ENCODE results near the gene CEP162.

- TF ChIP-seq, protein P1, sequence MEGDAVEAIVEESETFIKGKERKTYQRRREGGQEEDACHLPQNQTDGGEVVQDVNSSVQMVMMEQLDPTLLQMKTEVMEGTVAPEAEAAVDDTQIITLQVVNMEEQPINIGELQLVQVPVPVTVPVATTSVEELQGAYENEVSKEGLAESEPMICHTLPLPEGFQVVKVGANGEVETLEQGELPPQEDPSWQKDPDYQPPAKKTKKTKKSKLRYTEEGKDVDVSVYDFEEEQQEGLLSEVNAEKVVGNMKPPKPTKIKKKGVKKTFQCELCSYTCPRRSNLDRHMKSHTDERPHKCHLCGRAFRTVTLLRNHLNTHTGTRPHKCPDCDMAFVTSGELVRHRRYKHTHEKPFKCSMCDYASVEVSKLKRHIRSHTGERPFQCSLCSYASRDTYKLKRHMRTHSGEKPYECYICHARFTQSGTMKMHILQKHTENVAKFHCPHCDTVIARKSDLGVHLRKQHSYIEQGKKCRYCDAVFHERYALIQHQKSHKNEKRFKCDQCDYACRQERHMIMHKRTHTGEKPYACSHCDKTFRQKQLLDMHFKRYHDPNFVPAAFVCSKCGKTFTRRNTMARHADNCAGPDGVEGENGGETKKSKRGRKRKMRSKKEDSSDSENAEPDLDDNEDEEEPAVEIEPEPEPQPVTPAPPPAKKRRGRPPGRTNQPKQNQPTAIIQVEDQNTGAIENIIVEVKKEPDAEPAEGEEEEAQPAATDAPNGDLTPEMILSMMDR (IDR thresholded peaks at IDR 0.05) = no peak
- no peak for TF ChIP-seq POLR2A (IDR thresholded peaks at IDR 0.05)
Observed at GRCh38 chr6:84123186-84123585, 104.3 kb downstream of the CEP162 start.

Data from thyroid gland (tissue), 4 donors.